ENCODE measurements around the gene SERPINA10. TPM values are rescaled to one million over a fixed set of nuclear protein-coding genes. Genes with fewer than 3 reads are reported as not detected.

Gene SERPINA10
- polyA plus RNA-seq, 1 of the 3 experiments (the other 2 are of a cell fraction), result not detected

- H3K36me3 ChIP-seq (replicated peaks in 1 of 2; ENCODE audit: control insufficient read depth in 1 of 2, insufficient read depth in 2 of 2, low read length in 1 of 2), result no peaks in the 10 kb centered on the region
- no peak overlapping the region for H3K27ac ChIP-seq (ENCODE audit: low read depth in 2 of 2, low read length in 1 of 2)
- H2AFZ ChIP-seq (ENCODE audit: low read depth), result no peak overlapping the region
- H3K4me2 ChIP-seq, result no peak overlapping the region
- no peak overlapping the region for H3K4me3 ChIP-seq (ENCODE audit: low read depth in 2 of 2, low read length in 1 of 2)
- TF ChIP-seq JUND (IDR thresholded peaks at IDR 0.05) (no peak), TEAD4 (IDR thresholded peaks at IDR 0.05; ENCODE audit: borderline replicate concordance, insufficient read depth) (no peak), RAD21 (IDR thresholded peaks at IDR 0.05; ENCODE audit: low read length) (no peak), MAX (IDR thresholded peaks at IDR 0.05; ENCODE audit: low read depth) (no peak), MXI1 (IDR thresholded peaks at IDR 0.05; ENCODE audit: low read depth, low read length) (no peak), SMC3 (IDR thresholded peaks at IDR 0.05; ENCODE audit: low read depth, low read length) (no peak), EZH2phosphoT487 (IDR thresholded peaks at IDR 0.05; ENCODE audit: borderline replicate concordance, low read depth) (no peak), TCF12 (IDR thresholded peaks at IDR 0.05) (no peak), SIN3A (IDR thresholded peaks at IDR 0.05; ENCODE audit: borderline replicate concordance, low read depth, low read length) (no peak), RXRA (IDR thresholded peaks at IDR 0.05; ENCODE audit: borderline replicate concordance, low read depth) (no peak), YY1 (IDR thresholded peaks at IDR 0.05; ENCODE audit: low read depth) (no peak)
- TF ChIP-seq, protein P1, sequence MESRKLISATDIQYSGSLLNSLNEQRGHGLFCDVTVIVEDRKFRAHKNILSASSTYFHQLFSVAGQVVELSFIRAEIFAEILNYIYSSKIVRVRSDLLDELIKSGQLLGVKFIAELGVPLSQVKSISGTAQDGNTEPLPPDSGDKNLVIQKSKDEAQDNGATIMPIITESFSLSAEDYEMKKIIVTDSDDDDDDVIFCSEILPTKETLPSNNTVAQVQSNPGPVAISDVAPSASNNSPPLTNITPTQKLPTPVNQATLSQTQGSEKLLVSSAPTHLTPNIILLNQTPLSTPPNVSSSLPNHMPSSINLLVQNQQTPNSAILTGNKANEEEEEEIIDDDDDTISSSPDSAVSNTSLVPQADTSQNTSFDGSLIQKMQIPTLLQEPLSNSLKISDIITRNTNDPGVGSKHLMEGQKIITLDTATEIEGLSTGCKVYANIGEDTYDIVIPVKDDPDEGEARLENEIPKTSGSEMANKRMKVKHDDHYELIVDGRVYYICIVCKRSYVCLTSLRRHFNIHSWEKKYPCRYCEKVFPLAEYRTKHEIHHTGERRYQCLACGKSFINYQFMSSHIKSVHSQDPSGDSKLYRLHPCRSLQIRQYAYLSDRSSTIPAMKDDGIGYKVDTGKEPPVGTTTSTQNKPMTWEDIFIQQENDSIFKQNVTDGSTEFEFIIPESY (IDR thresholded peaks at IDR 0.05; ENCODE audit: borderline replicate concordance, low read depth), result no peak
- no peak overlapping the region for H3K9ac ChIP-seq
- H3F3A ChIP-seq (replicated peaks; ENCODE audit: insufficient read depth), result no peaks in the 10 kb centered on the region
- H3K9me3 ChIP-seq, result no peaks in the 10 kb centered on the region
- WGBS (ENCODE audit: low lambda C conversion rate), result 88% methylated on average over 5 of the region's 5 CpGs
- H4K20me1 ChIP-seq (ENCODE audit: insufficient read depth), result no peaks in the 10 kb centered on the region
- ChIA-PET POLR2A (no interaction called here), CTCF (no interaction called here)
- DNase-seq, result no peak
- H3K4me1 ChIP-seq (ENCODE audit: control insufficient read depth in 1 of 2, insufficient read depth in 2 of 2, low read depth in 1 of 2, low read length in 1 of 2), result no peaks in the 10 kb centered on the region
- H3K9me2 ChIP-seq, result no peaks in the 10 kb centered on the region
- no peaks in the 10 kb centered on the region for H3K27me3 ChIP-seq (ENCODE audit: insufficient read depth)
- no peaks in the 10 kb centered on the region for H3K79me2 ChIP-seq (ENCODE audit: insufficient read depth)
These were observed 38.4 kb upstream of the SERPINA10 start for GRCh38 chr14:94331462-94331861.

DNA sequence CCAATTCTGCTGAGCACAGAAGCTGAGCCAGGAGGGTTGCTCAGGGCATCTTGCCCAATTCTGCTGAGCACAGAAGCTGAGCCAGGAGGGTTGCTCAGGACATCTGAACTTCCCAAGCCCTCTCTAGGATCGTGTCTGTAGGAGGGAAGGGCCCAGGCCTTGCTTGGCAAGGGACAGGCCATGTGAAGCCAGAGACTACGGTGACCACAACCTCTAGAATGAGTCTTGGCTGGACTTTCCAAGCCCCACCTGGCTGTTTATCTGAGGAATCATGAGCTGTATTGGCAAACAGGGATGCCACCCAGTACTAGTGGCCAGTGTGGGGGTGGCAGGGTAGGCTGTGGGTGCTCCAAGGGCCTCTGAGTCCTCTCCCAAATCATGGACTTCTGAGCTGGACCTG, 37.8 kb upstream of the SERPINA10 start:
- CTCF ChIA-PET, result no interaction called here
- Histone ChIP-seq H3K4me2 (no peak overlapping the region), H3K27ac (ENCODE audit: low read depth in 2 of 2, low read length in 1 of 2) (no peak overlapping the region), H3K4me3 (ENCODE audit: low read depth in 2 of 2, low read length in 1 of 2) (no peak overlapping the region), H3K36me3 (replicated peaks in 1 of 2; ENCODE audit: control insufficient read depth in 1 of 2, insufficient read depth in 2 of 2, low read length in 1 of 2) (no peaks in the 10 kb centered on the region), H4K20me1 (ENCODE audit: insufficient read depth) (no peaks in the 10 kb centered on the region), H3K9ac (no peak overlapping the region), H2AFZ (ENCODE audit: low read depth) (no peak overlapping the region), H3K79me2 (ENCODE audit: insufficient read depth) (no peaks in the 10 kb centered on the region), H3K4me1 (ENCODE audit: control insufficient read depth in 1 of 2, insufficient read depth in 2 of 2, low read depth in 1 of 2, low read length in 1 of 2) (no peaks in the 10 kb centered on the region), H3F3A (replicated peaks; ENCODE audit: insufficient read depth) (no peaks in the 10 kb centered on the region), H3K27me3 (ENCODE audit: insufficient read depth) (no peaks in the 10 kb centered on the region), H3K9me2 (no peaks in the 10 kb centered on the region), H3K9me3 (no peaks in the 10 kb centered on the region)
- 30% methylated on average over 2 of the region's 2 CpGs for WGBS (ENCODE audit: low lambda C conversion rate)
- DNase-seq, result no peak
- POLR2A ChIA-PET, result no interaction called here
- TF ChIP-seq MEF2A (IDR thresholded peaks at IDR 0.05; ENCODE audit: borderline replicate concordance, low read depth) (no peak), POLR2AphosphoS5 (IDR thresholded peaks at IDR 0.05; ENCODE audit: low read depth, low read length) (no peak), NRF1 (IDR thresholded peaks at IDR 0.05; ENCODE audit: low read depth, low read length) (no peak), EZH2phosphoT487 (IDR thresholded peaks at IDR 0.05; ENCODE audit: borderline replicate concordance, low read depth) (no peak), FOXJ3 (CRISPR knock-in tag; IDR thresholded peaks at IDR 0.05) (no peak), TAF1 (IDR thresholded peaks at IDR 0.05; ENCODE audit: borderline replicate concordance, low read depth, low read length) (no peak), GABPA (IDR thresholded peaks at IDR 0.05; ENCODE audit: low read depth) (no peak), MAX (IDR thresholded peaks at IDR 0.05; ENCODE audit: low read depth) (no peak), RFX5 (IDR thresholded peaks at IDR 0.05; ENCODE audit: low read length) (no peak), RCOR1 (IDR thresholded peaks at IDR 0.05; ENCODE audit: low read length) (no peak), CHD2 (IDR thresholded peaks at IDR 0.05; ENCODE audit: low read length, partially characterized antibody) (no peak), IRF3 (IDR thresholded peaks at IDR 0.05; ENCODE audit: low read depth, low read length) (no peak), SMC3 (IDR thresholded peaks at IDR 0.05; ENCODE audit: low read depth, low read length) (no peak), RXRA (IDR thresholded peaks at IDR 0.05; ENCODE audit: borderline replicate concordance, low read depth) (no peak), NFIC (IDR thresholded peaks at IDR 0.05; ENCODE audit: borderline replicate concordance) (no peak), TEAD4 (IDR thresholded peaks at IDR 0.05; ENCODE audit: borderline replicate concordance, insufficient read depth) (no peak), FOSL2 (IDR thresholded peaks at IDR 0.05; ENCODE audit: borderline replicate concordance, low read depth) (no peak)
- TF ChIP-seq, protein P2, sequence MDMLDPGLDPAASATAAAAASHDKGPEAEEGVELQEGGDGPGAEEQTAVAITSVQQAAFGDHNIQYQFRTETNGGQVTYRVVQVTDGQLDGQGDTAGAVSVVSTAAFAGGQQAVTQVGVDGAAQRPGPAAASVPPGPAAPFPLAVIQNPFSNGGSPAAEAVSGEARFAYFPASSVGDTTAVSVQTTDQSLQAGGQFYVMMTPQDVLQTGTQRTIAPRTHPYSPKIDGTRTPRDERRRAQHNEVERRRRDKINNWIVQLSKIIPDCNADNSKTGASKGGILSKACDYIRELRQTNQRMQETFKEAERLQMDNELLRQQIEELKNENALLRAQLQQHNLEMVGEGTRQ (IDR thresholded peaks at IDR 0.05; ENCODE audit: borderline replicate concordance, low read depth, low read length), result no peak

All from SK-N-SH (cell line).